22Rv1 (cell line): ENCODE results near the gene CTNND2.

Experiments
- ZFX ChIP-seq: fragments of 450-650 bp; IDR thresholded peaks from 2 replicates; pipeline ENCODE4 v1.6.1; 2017; ENCODE audit warnings: antibody characterized with exemption, borderline replicate concordance
- TF ChIP-seq, protein P1 (sequence below): fragments of 450-650 bp; IDR thresholded peaks from 2 replicates; pipeline ENCODE4 v1.5.1; 2017; ENCODE audit warnings: mild to moderate bottlenecking

DNA sequence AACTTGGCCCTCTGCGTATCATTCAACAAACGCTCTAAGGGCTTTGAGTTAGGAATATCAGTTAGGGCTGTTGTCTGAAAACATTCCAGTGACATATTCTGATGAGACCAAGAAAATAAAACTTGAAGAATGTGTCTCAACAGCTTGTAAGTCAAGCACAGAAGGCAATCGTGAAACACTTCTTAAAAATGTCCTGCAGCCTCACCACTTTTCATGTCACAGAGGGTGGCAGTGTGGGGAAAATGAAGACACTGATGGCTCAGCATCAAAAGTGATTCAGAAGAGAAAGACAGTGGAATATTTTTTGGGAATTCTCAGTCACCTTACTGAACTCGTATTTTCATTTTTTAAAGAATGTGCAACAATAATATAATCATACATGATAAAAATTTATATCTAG is 247.3 kb downstream of the CTNND2 start:
- TF ChIP-seq, protein P1, sequence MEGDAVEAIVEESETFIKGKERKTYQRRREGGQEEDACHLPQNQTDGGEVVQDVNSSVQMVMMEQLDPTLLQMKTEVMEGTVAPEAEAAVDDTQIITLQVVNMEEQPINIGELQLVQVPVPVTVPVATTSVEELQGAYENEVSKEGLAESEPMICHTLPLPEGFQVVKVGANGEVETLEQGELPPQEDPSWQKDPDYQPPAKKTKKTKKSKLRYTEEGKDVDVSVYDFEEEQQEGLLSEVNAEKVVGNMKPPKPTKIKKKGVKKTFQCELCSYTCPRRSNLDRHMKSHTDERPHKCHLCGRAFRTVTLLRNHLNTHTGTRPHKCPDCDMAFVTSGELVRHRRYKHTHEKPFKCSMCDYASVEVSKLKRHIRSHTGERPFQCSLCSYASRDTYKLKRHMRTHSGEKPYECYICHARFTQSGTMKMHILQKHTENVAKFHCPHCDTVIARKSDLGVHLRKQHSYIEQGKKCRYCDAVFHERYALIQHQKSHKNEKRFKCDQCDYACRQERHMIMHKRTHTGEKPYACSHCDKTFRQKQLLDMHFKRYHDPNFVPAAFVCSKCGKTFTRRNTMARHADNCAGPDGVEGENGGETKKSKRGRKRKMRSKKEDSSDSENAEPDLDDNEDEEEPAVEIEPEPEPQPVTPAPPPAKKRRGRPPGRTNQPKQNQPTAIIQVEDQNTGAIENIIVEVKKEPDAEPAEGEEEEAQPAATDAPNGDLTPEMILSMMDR, result no peak
- no peak for TF ChIP-seq ZFX
